IPS DF 4.7 (cell line): ENCODE data around the gene CHCHD6.

ENCODE experiments used
- DNase-seq: peaks from one replicate; pipeline ENCODE4 v3.0.0-alpha.2; 2013; ENCODE audit warnings: low spot score; ENCODE audit errors: extremely low read depth

Gene CHCHD6

GRCh38 chr3:126668450-126669401 lies 35.3 kb upstream of the CHCHD6 start:
- no peak for DNase-seq

DNA sequence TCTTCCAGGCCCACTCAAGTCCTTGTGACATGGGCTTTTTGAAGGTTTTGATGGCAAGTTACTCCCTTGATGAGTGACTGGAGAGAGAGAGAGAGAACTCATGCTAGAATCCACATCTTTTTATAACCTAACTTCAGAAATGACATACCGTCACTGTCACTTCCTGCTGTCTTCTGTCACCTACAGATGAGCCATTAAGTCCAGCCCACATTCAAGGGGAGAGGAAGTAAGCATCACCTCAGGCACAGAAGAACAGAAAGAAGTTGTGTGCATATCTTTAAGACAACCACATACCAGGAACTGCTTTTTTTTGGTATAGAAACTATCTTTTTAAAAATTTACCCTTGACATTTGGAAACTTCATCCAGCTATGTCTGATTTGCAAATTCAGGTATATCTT lies 32.5 kb upstream of the CHCHD6 start:
- DNase-seq: no peak

DNA sequence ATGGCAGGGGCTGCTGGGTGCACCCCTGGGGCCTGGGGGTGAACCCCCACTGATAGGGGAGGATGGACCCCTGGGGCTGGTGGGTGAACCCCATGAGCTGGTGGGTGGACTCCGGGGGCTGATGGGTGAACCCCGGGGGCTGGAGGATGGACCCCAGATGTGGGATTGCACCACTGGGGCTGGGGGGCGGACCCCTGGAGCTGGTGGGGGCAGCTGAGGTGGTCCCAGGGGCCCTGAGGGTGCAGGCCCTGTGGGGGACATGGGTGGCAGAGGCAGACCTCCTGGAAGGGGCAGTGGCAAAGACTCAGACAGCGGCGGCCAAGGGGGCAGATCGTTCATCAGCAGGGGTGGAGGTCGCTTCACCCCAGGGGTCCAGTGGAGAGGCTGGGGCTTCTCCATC lies 31.7 kb upstream of the CHCHD6 start:
- no peak for DNase-seq

- no peak for DNase-seq
These were observed 31.3 kb upstream of the CHCHD6 start for GRCh38 chr3:126672741-126673140.

DNA sequence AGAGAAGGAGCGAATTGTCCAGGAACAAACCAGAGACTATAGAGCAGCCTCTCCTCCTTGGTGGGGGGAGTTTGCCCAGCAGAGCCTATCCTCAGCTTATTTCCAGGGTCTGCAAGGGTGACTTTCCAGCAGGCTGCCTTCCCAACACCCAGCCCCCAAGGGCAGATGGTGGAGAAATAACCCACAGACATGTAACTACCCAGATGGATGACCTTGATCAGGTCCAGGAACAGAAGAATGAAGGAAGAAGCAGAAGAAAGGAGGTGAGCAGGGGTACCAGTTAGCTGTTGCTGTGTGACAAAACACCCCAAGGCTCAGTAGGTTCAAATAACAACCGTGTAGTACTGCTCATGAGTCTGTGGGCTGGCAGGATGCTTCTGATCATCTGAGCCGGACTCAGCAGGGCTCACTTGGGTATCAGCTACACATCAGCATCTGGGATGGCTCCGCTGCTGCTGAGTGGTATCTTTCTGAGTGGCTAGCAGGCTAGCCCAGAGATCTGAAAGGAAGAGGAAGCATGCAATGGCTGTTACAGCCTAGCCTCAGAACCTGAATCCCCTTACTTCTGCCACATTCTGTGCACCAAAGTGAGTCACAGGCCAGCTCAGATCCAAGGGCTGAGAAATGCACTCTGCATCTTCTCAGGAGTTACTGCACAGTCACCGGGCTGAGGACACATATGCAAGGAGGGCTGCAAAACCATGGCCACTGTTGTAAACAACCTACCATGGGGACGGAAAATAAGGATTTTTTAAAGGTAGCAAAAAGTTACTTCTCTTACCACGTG lies 26.9 kb upstream of the CHCHD6 start:
- DNase-seq: no peak

- no peak for DNase-seq
These were observed 26.1 kb upstream of the CHCHD6 start for GRCh38 chr3:126677862-126678503.

DNA sequence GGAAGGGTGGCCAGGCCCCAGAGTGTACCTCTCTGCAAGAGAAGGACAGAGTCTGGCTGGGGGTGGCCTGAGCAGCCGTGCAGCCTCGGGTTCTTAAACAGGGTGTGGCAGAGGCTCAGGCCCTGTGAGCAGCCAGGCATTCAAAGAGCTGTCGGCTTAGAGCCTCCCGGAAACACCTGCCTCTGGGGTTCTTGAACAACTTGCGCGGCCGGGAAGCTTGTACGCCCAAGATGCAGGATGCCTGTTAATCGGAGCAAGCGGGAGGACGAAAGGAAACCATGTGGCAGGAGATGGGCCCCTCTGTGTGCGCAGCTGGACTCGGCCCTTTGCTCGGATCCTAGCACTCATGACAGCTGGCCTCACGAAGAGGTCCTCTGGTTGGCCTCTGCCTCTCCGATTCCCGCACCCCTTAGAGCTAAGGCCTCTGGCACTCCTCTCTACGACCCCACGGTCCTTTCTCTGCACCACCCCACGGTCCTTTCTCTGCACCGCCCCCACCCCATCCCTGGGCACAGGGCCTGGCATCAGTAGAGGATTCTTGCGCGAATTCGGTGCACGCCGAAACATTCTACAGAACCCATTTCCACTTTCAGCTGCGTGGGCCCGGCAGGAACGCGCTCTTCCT lies 25.2 kb upstream of the CHCHD6 start:
- no peak for DNase-seq

DNA sequence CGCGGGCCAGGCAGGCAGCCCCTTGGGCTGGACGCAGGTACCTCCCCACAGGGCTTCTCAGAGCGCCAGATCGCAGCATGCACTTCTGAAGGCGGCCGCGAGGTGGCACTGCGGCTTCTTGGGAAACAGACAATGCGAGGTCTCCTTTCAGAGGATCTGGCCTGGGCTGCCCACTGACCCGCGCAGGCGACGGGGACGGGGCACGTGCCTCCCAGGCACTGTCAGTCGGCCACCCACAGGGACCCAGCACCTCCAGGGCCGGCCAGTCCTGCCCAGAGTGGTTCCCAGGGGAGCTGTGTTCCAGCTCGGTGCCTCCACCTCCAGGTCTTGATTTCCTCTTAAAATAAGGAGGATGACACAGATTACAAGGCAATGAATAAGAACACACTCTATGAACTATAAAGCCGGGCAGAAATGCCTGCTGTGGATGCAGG lies 24.7 kb upstream of the CHCHD6 start:
- no peak for DNase-seq

- no peak for DNase-seq
These were observed 24.0 kb upstream of the CHCHD6 start for GRCh38 chr3:126679831-126680666.

GRCh38 chr3:126680667-126681055 lies 23.4 kb upstream of the CHCHD6 start:
- DNase-seq: no peak

GRCh38 chr3:126682009-126682408 lies 22.0 kb upstream of the CHCHD6 start:
- no peak for DNase-seq

DNA sequence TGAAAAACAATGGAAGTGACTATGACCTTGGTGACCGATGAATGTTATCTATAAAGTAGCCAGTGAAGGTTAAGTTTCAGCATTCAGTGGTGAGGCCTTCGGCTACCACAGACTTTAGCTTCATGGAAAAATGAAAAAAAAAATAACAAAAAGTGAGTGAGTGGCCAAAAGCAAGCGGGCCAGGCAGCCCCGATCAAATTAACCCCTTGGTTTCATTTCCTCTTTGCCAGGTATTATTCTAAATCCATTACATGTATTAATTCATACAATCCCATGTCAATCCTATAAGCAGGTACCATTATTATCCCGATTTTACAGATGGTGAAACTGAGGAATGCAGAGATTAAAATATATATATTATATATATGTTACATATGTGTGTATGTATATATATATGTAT lies 21.0 kb upstream of the CHCHD6 start:
- no peak for DNase-seq

GRCh38 chr3:126684218-126684751 lies 19.8 kb upstream of the CHCHD6 start:
- DNase-seq: no peak

GRCh38 chr3:126685021-126685420 lies 19.0 kb upstream of the CHCHD6 start:
- DNase-seq: no peak

- DNase-seq: no peak
These were observed 18.5 kb upstream of the CHCHD6 start for GRCh38 chr3:126685493-126685892.

DNA sequence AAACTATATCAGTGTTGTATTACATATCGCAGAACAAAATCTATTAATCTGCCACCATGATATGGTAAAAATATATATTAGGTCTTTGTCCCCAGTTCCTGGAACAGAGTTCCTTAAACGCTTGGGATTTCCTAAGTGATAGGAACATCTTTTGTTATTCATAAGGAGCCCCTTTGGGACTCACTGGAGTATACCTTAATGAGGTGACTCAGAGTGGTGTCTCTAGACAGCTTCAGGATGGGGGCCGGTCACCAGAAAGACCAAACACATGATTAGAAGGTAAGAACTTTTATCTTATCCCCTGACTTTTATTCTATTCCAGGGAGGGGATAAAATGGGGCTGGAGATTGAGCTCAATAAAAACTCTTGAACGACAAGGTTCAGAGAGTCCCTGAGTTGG lies 12.3 kb upstream of the CHCHD6 start:
- no peak for DNase-seq

- no peak for DNase-seq
These were observed 11.2 kb upstream of the CHCHD6 start for GRCh38 chr3:126692858-126693257.

DNA sequence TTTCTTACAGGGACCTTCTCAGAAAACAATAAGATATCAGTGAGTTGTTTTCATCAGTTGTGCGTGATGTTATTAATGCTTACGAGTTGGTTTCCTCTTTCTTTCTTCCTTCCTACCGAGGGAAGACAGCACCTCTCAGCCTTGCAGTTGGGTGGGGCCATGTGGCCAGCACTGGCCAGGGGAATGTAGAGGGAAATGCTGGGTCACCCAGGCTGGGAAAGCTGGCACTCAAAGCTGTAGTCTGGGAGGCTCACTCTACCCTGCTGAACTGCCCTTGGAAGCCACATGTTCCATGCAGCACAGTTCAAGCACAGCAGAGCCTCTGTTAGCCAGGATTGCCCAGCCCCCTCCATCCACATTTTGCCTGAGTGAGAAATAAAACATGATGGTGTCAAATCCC lies 10.1 kb upstream of the CHCHD6 start:
- DNase-seq: no peak

DNA sequence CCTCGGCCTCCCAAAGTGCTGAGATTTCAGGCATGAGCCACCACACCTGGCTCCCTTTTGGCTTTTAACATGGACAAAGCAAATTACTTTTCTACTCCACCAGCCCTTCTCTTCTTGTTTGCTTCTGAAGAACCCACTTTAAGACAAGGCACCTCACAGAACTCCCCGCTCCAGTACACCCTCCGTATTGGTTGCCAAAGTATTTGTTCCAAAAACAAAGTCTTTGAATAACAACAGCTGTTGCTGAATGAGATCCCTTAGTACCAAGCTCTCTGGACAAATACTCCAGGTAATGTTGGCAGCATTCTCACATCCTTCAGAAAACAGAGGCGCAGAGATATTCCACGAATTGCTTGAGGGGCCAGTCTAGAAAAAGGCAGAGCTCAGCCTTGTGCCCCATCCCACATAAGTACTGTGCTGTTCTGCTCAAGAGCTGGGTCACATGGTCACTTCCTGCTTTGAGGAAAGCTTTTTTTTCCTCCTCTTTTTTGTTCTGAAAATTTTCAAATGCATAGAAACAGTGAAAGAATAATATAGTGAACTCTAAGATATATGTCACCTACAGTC lies 7.3 kb upstream of the CHCHD6 start:
- DNase-seq: no peak

GRCh38 chr3:126699011-126699410 lies 5.0 kb upstream of the CHCHD6 start:
- DNase-seq: no peak
